SK-N-SH (cell line): ENCODE data around the gene HSD11B1.

Experiments used
- EP300 ChIP-seq, 2 experiments: IDR thresholded peaks; 2 replicates each; pipeline versions ENCODE4 v1.4.0 to v1.6.1; 2012; ENCODE audit warnings: borderline replicate concordance in 1 of 2, low read depth in 1 of 2, low read length in 1 of 2
- EZH2phosphoT487 ChIP-seq: fragments of 200-600 bp; sonication (generic); IDR thresholded peaks from 2 replicates; pipeline ENCODE4 v1.6.1; 2017; ENCODE audit warnings: low read depth, mixed run types, mild to moderate bottlenecking, antibody characterized with exemption, moderate library complexity, borderline replicate concordance
- MEF2A ChIP-seq: IDR thresholded peaks from 2 replicates; pipeline ENCODE4 v1.4.0; 2012; ENCODE audit warnings: low read depth, borderline replicate concordance
- MXI1 ChIP-seq: IDR thresholded peaks from 2 replicates; pipeline ENCODE4 v1.6.1; 2012; ENCODE audit warnings: mild to moderate bottlenecking, low read depth, low read length, improper control_type of control experiment
- NRF1 ChIP-seq: IDR thresholded peaks from 2 replicates; pipeline ENCODE4 v1.6.1; 2012; ENCODE audit warnings: low read depth, mild to moderate bottlenecking, low read length
- POLR2AphosphoS5 ChIP-seq: IDR thresholded peaks from 2 replicates; pipeline ENCODE4 v1.6.1; 2012; ENCODE audit warnings: low read depth, low read length
- RAD21 ChIP-seq: IDR thresholded peaks from 2 replicates; pipeline ENCODE4 v1.6.1; 2012; ENCODE audit warnings: mild to moderate bottlenecking, low read length
- RCOR1 ChIP-seq: fragments of 150-350 bp; IDR thresholded peaks from 2 replicates; pipeline ENCODE4 v1.6.1; 2017; ENCODE audit warnings: antibody characterized with exemption, low read length
- SIN3A ChIP-seq: IDR thresholded peaks from 2 replicates; pipeline ENCODE4 v1.6.1; 2012; ENCODE audit warnings: low read depth, mild to moderate bottlenecking, low read length, moderate library complexity, borderline replicate concordance
- TAF1 ChIP-seq: IDR thresholded peaks from 2 replicates; pipeline ENCODE4 v1.6.1; 2012; ENCODE audit warnings: low read depth, mild to moderate bottlenecking, low read length, moderate library complexity, borderline replicate concordance
- TCF12 ChIP-seq: IDR thresholded peaks from 2 replicates; pipeline ENCODE4 v1.4.0; 2012
- YY1 ChIP-seq: IDR thresholded peaks from 2 replicates; pipeline ENCODE4 v1.4.0; 2012; ENCODE audit warnings: low read depth, mild to moderate bottlenecking
- TF ChIP-seq, protein P1 (sequence below): fragments of 200-600 bp; sonication (generic); IDR thresholded peaks from 2 replicates; pipeline ENCODE4 v1.6.1; 2017; ENCODE audit warnings: antibody characterized with exemption, mild to moderate bottlenecking, moderate library complexity
- TF ChIP-seq, protein P2 (sequence below): IDR thresholded peaks from 2 replicates; pipeline ENCODE4 v1.4.0; 2012; ENCODE audit warnings: low read depth

DNA sequence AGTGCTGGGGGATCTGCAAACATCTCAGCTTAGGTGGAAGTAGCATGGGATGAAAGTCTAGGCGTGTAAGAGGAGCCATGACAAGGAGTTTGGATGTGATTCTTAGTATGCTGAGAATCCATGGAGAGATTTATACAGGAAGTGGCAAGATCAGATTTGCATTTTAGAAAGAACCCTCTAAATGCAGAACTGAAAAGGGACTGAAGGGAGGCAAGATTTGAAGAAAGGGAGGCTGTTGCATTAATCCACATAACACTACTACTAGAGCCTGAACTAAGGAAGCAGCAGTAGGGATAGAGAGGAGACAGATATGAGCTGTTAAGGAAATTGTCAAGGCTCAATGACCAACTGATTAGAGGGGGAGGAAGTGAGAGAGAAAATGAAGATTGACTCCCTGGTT is 69.9 kb downstream of the HSD11B1 start:
- TF ChIP-seq SIN3A = no peak
- TF ChIP-seq, protein P1, sequence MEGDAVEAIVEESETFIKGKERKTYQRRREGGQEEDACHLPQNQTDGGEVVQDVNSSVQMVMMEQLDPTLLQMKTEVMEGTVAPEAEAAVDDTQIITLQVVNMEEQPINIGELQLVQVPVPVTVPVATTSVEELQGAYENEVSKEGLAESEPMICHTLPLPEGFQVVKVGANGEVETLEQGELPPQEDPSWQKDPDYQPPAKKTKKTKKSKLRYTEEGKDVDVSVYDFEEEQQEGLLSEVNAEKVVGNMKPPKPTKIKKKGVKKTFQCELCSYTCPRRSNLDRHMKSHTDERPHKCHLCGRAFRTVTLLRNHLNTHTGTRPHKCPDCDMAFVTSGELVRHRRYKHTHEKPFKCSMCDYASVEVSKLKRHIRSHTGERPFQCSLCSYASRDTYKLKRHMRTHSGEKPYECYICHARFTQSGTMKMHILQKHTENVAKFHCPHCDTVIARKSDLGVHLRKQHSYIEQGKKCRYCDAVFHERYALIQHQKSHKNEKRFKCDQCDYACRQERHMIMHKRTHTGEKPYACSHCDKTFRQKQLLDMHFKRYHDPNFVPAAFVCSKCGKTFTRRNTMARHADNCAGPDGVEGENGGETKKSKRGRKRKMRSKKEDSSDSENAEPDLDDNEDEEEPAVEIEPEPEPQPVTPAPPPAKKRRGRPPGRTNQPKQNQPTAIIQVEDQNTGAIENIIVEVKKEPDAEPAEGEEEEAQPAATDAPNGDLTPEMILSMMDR = no peak
- no peak for TF ChIP-seq EZH2phosphoT487
- TF ChIP-seq EP300 (IDR thresholded peaks at IDR 0.05; ENCODE audit: borderline replicate concordance in 1 of 2, low read depth in 1 of 2, low read length in 1 of 2) = no peak
- no peak for TF ChIP-seq POLR2AphosphoS5
- TF ChIP-seq TAF1 = no peak
- TF ChIP-seq, protein P2, sequence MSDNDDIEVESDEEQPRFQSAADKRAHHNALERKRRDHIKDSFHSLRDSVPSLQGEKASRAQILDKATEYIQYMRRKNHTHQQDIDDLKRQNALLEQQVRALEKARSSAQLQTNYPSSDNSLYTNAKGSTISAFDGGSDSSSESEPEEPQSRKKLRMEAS = no peak
- no peak for TF ChIP-seq RCOR1
- no peak for TF ChIP-seq MEF2A
- TF ChIP-seq RAD21 = no peak
- TF ChIP-seq MXI1 = no peak
- no peak for TF ChIP-seq NRF1
- TF ChIP-seq TCF12 = no peak
- no peak for TF ChIP-seq YY1
